ENCODE data around the gene CEP135. TPM values are rescaled to one million over a fixed set of nuclear protein-coding genes. Genes with fewer than 3 reads are reported as not detected.

The CEP135 gene
- total RNA-seq, 1 experiment from 2014 or later: 19.1 TPM

DNA sequence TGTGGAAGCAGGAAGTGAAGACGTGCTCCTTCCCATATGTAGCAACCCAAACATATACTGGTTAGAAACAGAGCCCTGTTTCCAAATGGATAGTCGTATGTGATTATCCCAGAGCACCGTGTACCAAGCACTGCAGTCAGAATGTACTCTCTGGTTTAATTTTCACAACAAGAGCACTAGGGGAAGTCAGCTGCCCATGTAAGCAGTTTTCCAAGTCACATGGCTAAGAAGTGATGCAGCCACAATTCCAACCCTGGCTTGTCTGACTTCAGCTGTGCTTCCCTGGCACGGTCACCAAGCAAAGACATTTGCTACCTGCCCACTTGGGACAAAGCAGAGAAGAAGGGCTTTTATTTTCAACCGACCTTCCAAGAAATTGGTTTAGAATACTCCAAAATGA, 28.2 kb upstream of the CEP135 start:
- TF ChIP-seq EZH2phosphoT487 (IDR thresholded peaks at IDR 0.05; ENCODE audit: borderline replicate concordance, low read length) (no peak), EZH2 (IDR thresholded peaks at IDR 0.05; ENCODE audit: low read length, unreplicated experiment) (no peak)
- TF ChIP-seq, protein P1, sequence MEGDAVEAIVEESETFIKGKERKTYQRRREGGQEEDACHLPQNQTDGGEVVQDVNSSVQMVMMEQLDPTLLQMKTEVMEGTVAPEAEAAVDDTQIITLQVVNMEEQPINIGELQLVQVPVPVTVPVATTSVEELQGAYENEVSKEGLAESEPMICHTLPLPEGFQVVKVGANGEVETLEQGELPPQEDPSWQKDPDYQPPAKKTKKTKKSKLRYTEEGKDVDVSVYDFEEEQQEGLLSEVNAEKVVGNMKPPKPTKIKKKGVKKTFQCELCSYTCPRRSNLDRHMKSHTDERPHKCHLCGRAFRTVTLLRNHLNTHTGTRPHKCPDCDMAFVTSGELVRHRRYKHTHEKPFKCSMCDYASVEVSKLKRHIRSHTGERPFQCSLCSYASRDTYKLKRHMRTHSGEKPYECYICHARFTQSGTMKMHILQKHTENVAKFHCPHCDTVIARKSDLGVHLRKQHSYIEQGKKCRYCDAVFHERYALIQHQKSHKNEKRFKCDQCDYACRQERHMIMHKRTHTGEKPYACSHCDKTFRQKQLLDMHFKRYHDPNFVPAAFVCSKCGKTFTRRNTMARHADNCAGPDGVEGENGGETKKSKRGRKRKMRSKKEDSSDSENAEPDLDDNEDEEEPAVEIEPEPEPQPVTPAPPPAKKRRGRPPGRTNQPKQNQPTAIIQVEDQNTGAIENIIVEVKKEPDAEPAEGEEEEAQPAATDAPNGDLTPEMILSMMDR (conservative IDR thresholded peaks at IDR 0.05; ENCODE audit: low read depth, low read length): no peak
- peak overlapping the region; percentile 10 for H3K27ac ChIP-seq (ENCODE audit: low read length)
- H2AFZ ChIP-seq (ENCODE audit: low read length): peak overlapping the region; percentile 10; the same call in 1 of the 2 replicates
- H4K20me1 ChIP-seq (ENCODE audit: low read length): no peaks in the 10 kb centered on the region
- no TSS peak for BruUV-seq (replicated peaks)
- no peak overlapping the region for H3K4me2 ChIP-seq (ENCODE audit: low read length)
- intact Hi-C loops (cut with micrococcal nuclease): no loop called here
- H3K9me2 ChIP-seq (replicated peaks; ENCODE audit: low read length): no peaks in the 10 kb centered on the region
- H3K4me1 ChIP-seq (ENCODE audit: insufficient read depth, low read length): peaks cover 17% of the 10 kb centered on the region
- DNase-seq (no peak), ATAC-seq (peak; percentile 26)
- ChIA-PET CTCF (interaction anchor here (0.6 kb wide), 1 partner anchor 9 kb away, joined by 3 read pairs; no protein-coding TSS in a partner anchor), POLR2A (ENCODE audit: unreplicated experiment) (interaction anchor here (0.5 kb wide), 1 partner anchor 29 kb away, joined by 3 read pairs; no protein-coding TSS in a partner anchor)
- H3K9ac ChIP-seq (ENCODE audit: low read length): no peak overlapping the region
- H3K9me3 ChIP-seq (ENCODE audit: low read length): no peaks in the 10 kb centered on the region
- no peaks in the 10 kb centered on the region for H3K36me3 ChIP-seq (ENCODE audit: low read depth, low read length)
- H3K79me2 ChIP-seq (ENCODE audit: low read length): no peaks in the 10 kb centered on the region
- H3K27me3 ChIP-seq (ENCODE audit: low read length): no peaks in the 10 kb centered on the region
- H3F3A ChIP-seq (ENCODE audit: low read length, unreplicated experiment): no peaks in the 10 kb centered on the region
- H3K4me3 ChIP-seq (ENCODE audit: low read length): no peak overlapping the region

DNA sequence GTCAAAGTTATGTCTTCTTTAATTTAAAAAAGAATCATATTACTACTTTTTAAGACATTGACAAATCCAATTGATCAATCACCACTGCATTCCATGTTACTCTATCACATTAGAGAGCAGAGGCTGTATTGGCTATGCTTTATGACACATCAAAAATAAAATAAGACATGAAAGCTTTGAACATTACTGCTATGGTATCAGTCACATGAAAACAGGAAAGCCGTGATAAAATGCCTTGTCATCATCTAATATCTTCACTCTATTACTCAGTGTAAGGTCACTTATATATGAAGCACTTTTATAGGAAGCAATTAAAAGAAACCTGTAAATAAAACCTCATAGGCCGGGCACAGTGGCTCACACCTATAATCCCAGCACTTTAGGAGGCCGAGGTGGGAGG, 27.7 kb upstream of the CEP135 start:
- ATAC-seq: peak; percentile 95
- no TSS peak for BruUV-seq (replicated peaks)
- Histone ChIP-seq H3K9me2 (replicated peaks; ENCODE audit: low read length) (no peaks in the 10 kb centered on the region), H3K4me1 (ENCODE audit: insufficient read depth, low read length) (peaks cover 17% of the 10 kb centered on the region), H3K27me3 (ENCODE audit: low read length) (no peaks in the 10 kb centered on the region), H3K4me2 (ENCODE audit: low read length) (peak overlapping the region; percentile 0; the same call in 1 of the 2 replicates), H3K79me2 (ENCODE audit: low read length) (no peaks in the 10 kb centered on the region), H3K9me3 (ENCODE audit: low read length) (no peaks in the 10 kb centered on the region), H3K9ac (ENCODE audit: low read length) (no peak overlapping the region), H3K4me3 (ENCODE audit: low read length) (no peak overlapping the region), H3K27ac (ENCODE audit: low read length) (peak overlapping the region; percentile 23), H2AFZ (ENCODE audit: low read length) (peak overlapping the region; percentile 10; the same call in 1 of the 2 replicates), H3F3A (ENCODE audit: low read length, unreplicated experiment) (no peaks in the 10 kb centered on the region), H4K20me1 (ENCODE audit: low read length) (no peaks in the 10 kb centered on the region), H3K36me3 (ENCODE audit: low read depth, low read length) (no peaks in the 10 kb centered on the region)
- TF ChIP-seq, protein P1 (conservative IDR thresholded peaks at IDR 0.05; ENCODE audit: low read depth, low read length): no peak
- TF ChIP-seq EZH2phosphoT487 (IDR thresholded peaks at IDR 0.05; ENCODE audit: borderline replicate concordance, low read length): no peak
- DNase-seq: peak; percentile 76
- POLR2A ChIA-PET (ENCODE audit: unreplicated experiment): interaction anchor here (0.5 kb wide), 1 partner anchor 28 kb away, joined by 3 read pairs; no protein-coding TSS in a partner anchor
- CTCF ChIA-PET: interaction anchor here (0.6 kb wide), 1 partner anchor 8 kb away, joined by 3 read pairs; no protein-coding TSS in a partner anchor
- intact Hi-C loops (cut with micrococcal nuclease): loop anchor here (1.0 kb wide), 2 partner anchors 14 to 27 kb away; partner anchors contain the start of gene CEP135

DNA sequence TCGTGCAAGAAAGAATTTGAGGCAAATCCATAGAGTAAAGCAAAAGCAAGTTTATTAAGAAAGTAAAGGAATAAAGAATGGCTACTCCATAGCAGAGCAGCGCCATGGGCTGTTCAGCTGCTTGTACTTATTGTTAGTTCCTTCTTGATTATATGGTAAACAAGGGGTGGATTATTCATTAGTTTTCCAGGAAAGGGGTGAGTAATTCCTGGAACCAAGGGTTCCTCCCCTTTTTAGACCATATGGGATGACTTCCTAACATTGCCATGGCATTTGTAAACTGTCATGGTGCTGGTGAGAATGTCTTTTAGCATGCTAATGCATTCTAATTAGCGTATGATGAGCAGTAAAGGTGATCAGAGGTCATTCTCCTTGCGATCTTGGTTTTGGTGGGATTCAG, 23.5 kb upstream of the CEP135 start:
- POLR2A ChIA-PET (ENCODE audit: unreplicated experiment): no interaction called here
- intact Hi-C loops (cut with micrococcal nuclease): no loop called here
- peaks cover 17% of the 10 kb centered on the region for H3K4me1 ChIP-seq (ENCODE audit: insufficient read depth, low read length)
- no peak overlapping the region for H3K9ac ChIP-seq (ENCODE audit: low read length)
- no peak overlapping the region for H3K4me3 ChIP-seq (ENCODE audit: low read length)
- H3K36me3 ChIP-seq (ENCODE audit: low read depth, low read length): no peaks in the 10 kb centered on the region
- TF ChIP-seq EZH2 (IDR thresholded peaks at IDR 0.05; ENCODE audit: low read length, unreplicated experiment) (no peak), EZH2phosphoT487 (IDR thresholded peaks at IDR 0.05; ENCODE audit: borderline replicate concordance, low read length) (no peak)
- TF ChIP-seq, protein P1 (conservative IDR thresholded peaks at IDR 0.05; ENCODE audit: low read depth, low read length): no peak
- ATAC-seq: no peak
- BruUV-seq (replicated peaks): no TSS peak
- no peak overlapping the region for H2AFZ ChIP-seq (ENCODE audit: low read length)
- no peaks in the 10 kb centered on the region for H3K9me3 ChIP-seq (ENCODE audit: low read length)
- no peaks in the 10 kb centered on the region for H3K79me2 ChIP-seq (ENCODE audit: low read length)
- no peaks in the 10 kb centered on the region for H3F3A ChIP-seq (ENCODE audit: low read length, unreplicated experiment)
- H3K27ac ChIP-seq (ENCODE audit: low read length): no peak overlapping the region
- H4K20me1 ChIP-seq (ENCODE audit: low read length): no peaks in the 10 kb centered on the region
- no peak overlapping the region for H3K4me2 ChIP-seq (ENCODE audit: low read length)
- H3K27me3 ChIP-seq (ENCODE audit: low read length): no peaks in the 10 kb centered on the region
- CTCF ChIA-PET: no interaction called here
- no peaks in the 10 kb centered on the region for H3K9me2 ChIP-seq (replicated peaks; ENCODE audit: low read length)
- no peak for DNase-seq

Measured in PC-3 (cell line).